Measurements from ENCODE around the gene RBM38. TPM values are rescaled to one million over a fixed set of nuclear protein-coding genes. Genes with fewer than 3 reads are reported as not detected.
A peak's percentile ranks its signal among the peaks of the same experiment; 100 is the strongest.

Gene RBM38
- total and polyA plus RNA-seq, 2 of the 13 experiments (the other 11 are each of a cell fraction or from before 2014, with no cell fraction given) = 24.2 to 34.2 TPM

GRCh38 chr20:57351042-57351783 lies 40.0 kb upstream of the RBM38 start, which contains the start of gene RAE1 (continued):
- peak; percentile 91; the same call in 1 of the 2 replicates for TF ChIP-seq ATF5 (CRISPR knock-in tag; IDR thresholded peaks at IDR 0.05; ENCODE audit: low read depth)
- TF ChIP-seq ZNF605 (CRISPR knock-in tag; IDR thresholded peaks at IDR 0.05) = peak; percentile 94
- TF ChIP-seq ARNTL (CRISPR knock-in tag; IDR thresholded peaks at IDR 0.05) = peak; percentile 43; the same call in 1 of the 2 replicates
- TF ChIP-seq ZBTB10 (CRISPR knock-in tag; IDR thresholded peaks at IDR 0.05; ENCODE audit: borderline replicate concordance) = peak; percentile 41; the same call in 1 of the 2 replicates
- no peak; the same call in 1 of the 2 replicates for TF ChIP-seq ZNF816 (CRISPR knock-in tag; IDR thresholded peaks at IDR 0.05; ENCODE audit: borderline replicate concordance)
- TF ChIP-seq ZNF691 (CRISPR knock-in tag; IDR thresholded peaks at IDR 0.05; ENCODE audit: borderline replicate concordance, low read depth) = peak; percentile 66; the same call in 1 of the 2 replicates
- TF ChIP-seq THRA (CRISPR knock-in tag; IDR thresholded peaks at IDR 0.05; ENCODE audit: borderline replicate concordance) = no peak; the same call in 1 of the 2 replicates
- no peak for TF ChIP-seq SNRNP70 (IDR thresholded peaks at IDR 0.05; ENCODE audit: low read depth, low read length)
- TF ChIP-seq GPN1 (CRISPR knock-in tag; IDR thresholded peaks at IDR 0.05; ENCODE audit: borderline replicate concordance) = peak; percentile 29; the same call in 1 of the 2 replicates
- TF ChIP-seq ETV5 (CRISPR knock-in tag; IDR thresholded peaks at IDR 0.05; ENCODE audit: borderline replicate concordance) = peak; percentile 59
- TF ChIP-seq SAFB2 (CRISPR knock-in tag; IDR thresholded peaks at IDR 0.05; ENCODE audit: borderline replicate concordance, low read depth) = 0 out of 2 replicates have a peak, but pooled peaks have one; percentile 58
- TF ChIP-seq ZNF781 (CRISPR knock-in tag; IDR thresholded peaks at IDR 0.05; ENCODE audit: borderline replicate concordance, not compliant biosample characterization) = peak; percentile 84
- TF ChIP-seq ZNF687 (CRISPR knock-in tag; IDR thresholded peaks at IDR 0.05) = peak; percentile 99
- TF ChIP-seq ATF2 (CRISPR knock-in tag; IDR thresholded peaks at IDR 0.05) = peak; percentile 65; the same call in 1 of the 2 replicates
- TF ChIP-seq HNRNPL (IDR thresholded peaks at IDR 0.05; ENCODE audit: low read depth, low read length) = 0 out of 2 replicates have a peak, but pooled peaks have one; percentile 32
